Body of pancreas (tissue), 4 donors: ENCODE results near the gene KDM2B. TPM values are rescaled to one million over a fixed set of nuclear protein-coding genes. Genes with fewer than 3 reads are reported as not detected.

Source experiments
- ATAC-seq: fragments of 150-250 bp; one replicate; pipeline ENCODE4 v1.9.1; 2016
- DNase-seq, 4 donors: peaks; one replicate each; pipeline ENCODE4 v3.0.0-alpha.2; 2019
- H3K27ac ChIP-seq, 4 donors: fragments of 200-600 bp; sonication (generic); 1 replicate in 3 of 4; 2 replicates in 1 of 4; pipeline versions ENCODE4 v1.5.1 to v1.6.1; 2016 to 2019; ENCODE audit warnings: mild to moderate bottlenecking in 1 of 4, mixed read lengths in 1 of 4, moderate library complexity in 1 of 4
- H3K27me3 ChIP-seq, 2 donors: fragments of 200-600 bp; sonication (generic); one replicate each; pipeline ENCODE4 v1.6.0; 2016; ENCODE audit warnings: mild to moderate bottlenecking in 1 of 2
- H3K36me3 ChIP-seq, 2 donors: fragments of 200-600 bp; sonication (generic); replicated peaks in 1 of 2; 2 replicates each; pipeline ENCODE4 v1.5.1; 2016; ENCODE audit warnings: low read depth in 2 of 2; ENCODE audit not compliant: insufficient read depth in 1 of 2
- H3K4me1 ChIP-seq: fragments of 200-600 bp; sonication (generic); one replicate; pipeline ENCODE4 v1.6.0; 2016
- H3K4me3 ChIP-seq, 2 donors: fragments of 200-600 bp; sonication (generic); 1 replicate in 1 of 2; 2 replicates in 1 of 2; pipeline ENCODE4 v1.5.1; 2016 to 2019
- H3K9me3 ChIP-seq, 3 donors: fragments of 200-600 bp; sonication (generic); 1 replicate in 2 of 3; 2 replicates in 1 of 3; pipeline ENCODE4 v1.5.1; 2016
- POLR2A ChIP-seq, 3 donors: fragments of 450-650 bp; IDR thresholded peaks; one replicate each; pipeline ENCODE4 v1.6.1; 2016; ENCODE audit warnings: antibody characterized with exemption in 3 of 3, mild to moderate bottlenecking in 2 of 3
- WGBS, 2 donors: methylation state at CpG; one replicate each; pipeline ENCODE4 v1.1.5; 2017; 5-methylcytosine and 5-hydroxymethylcytosine counted together
- intact Hi-C: fragments of 100-400 bp; cut with DNase I; formaldehyde crosslinking; loops from one replicate; pipeline ENCODE4 v1.15.1; 2023
- total RNA-seq, 2 donors: library from RNA; depleted of rRNA; stranded (reverse); fragments of >200 nt; gene quantifications; one replicate each; pipeline ENCODE4 v1.1.0, GENCODE V29; 2016
- TF ChIP-seq, protein P1 (sequence below), 7 experiments: fragments of 450-650 bp in 4 of 7; fragments of 200-600 bp in 3 of 7; sonication (generic) in 3 of 7; IDR thresholded peaks; one replicate each; pipeline ENCODE4 v1.5.1; 2016 to 2019; ENCODE audit warnings: antibody characterized with exemption in 7 of 7

KDM2B gene
- total RNA-seq, 2 donors from 2014 or later: 17.8 to 26.5 TPM

DNA sequence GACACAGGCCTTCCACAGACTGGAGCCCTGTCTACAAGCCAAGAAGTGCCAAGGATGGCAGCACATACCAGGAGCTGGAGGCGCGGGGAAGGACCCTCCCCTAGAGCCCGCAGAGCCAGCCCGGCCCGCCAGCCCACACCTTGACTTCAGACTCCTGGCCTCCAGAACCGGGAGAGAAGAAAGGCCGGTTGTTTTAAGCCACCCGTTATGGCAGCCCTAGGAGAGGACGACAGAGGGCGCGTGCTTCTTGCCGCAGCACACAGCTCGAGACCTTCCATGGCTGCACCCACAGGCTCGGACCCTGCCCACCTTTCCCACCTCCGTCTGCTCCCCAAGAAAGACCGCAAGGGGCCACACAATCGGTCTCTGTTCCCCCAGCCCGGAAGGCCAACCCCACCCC is 127.2 kb downstream of the KDM2B start:
- no peaks in the 10 kb centered on the region for H3K27me3 ChIP-seq
- no peaks in the 10 kb centered on the region for H3K9me3 ChIP-seq
- H3K4me3 ChIP-seq: no peak overlapping the region
- DNase-seq (no peak), ATAC-seq (no peak)
- intact Hi-C loops: no loop called here
- no peaks in the 10 kb centered on the region for H3K36me3 ChIP-seq
- WGBS, 2 donors: 85 to 90% methylated on average over 9 to 18 of the region's 18 CpGs
- H3K27ac ChIP-seq: no peak overlapping the region
- TF ChIP-seq, protein P1, sequence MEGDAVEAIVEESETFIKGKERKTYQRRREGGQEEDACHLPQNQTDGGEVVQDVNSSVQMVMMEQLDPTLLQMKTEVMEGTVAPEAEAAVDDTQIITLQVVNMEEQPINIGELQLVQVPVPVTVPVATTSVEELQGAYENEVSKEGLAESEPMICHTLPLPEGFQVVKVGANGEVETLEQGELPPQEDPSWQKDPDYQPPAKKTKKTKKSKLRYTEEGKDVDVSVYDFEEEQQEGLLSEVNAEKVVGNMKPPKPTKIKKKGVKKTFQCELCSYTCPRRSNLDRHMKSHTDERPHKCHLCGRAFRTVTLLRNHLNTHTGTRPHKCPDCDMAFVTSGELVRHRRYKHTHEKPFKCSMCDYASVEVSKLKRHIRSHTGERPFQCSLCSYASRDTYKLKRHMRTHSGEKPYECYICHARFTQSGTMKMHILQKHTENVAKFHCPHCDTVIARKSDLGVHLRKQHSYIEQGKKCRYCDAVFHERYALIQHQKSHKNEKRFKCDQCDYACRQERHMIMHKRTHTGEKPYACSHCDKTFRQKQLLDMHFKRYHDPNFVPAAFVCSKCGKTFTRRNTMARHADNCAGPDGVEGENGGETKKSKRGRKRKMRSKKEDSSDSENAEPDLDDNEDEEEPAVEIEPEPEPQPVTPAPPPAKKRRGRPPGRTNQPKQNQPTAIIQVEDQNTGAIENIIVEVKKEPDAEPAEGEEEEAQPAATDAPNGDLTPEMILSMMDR (IDR thresholded peaks at IDR 0.05): no peak
- no peak for TF ChIP-seq POLR2A (IDR thresholded peaks at IDR 0.05)
- no peaks in the 10 kb centered on the region for H3K4me1 ChIP-seq

DNA sequence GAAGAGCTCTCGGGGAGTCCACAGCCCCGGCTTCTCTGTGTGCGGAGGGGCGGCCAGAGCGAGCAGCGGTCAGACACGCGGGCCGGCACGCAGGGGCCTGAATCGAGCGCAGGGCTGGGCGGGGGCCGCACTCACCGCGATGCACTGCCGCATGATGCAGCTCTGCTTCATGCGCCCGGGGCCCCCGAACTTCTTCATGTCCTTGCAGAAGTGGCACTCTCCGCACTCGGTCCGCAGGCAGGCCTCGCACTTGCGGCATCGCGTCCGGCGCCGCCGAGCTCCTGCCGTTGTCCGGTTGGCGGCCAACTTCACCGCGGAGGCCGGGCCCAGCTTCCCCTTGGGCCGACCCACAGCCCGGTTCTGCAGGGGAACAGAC is 127.8 kb downstream of the KDM2B start:
- no peak for TF ChIP-seq POLR2A (IDR thresholded peaks at IDR 0.05)
- TF ChIP-seq, protein P1 (IDR thresholded peaks at IDR 0.05): no peak
- no peaks in the 10 kb centered on the region for H3K27me3 ChIP-seq
- no peaks in the 10 kb centered on the region for H3K36me3 ChIP-seq
- ATAC-seq (no peak), DNase-seq (no peak)
- intact Hi-C loops: no loop called here
- no peaks in the 10 kb centered on the region for H3K9me3 ChIP-seq
- no peak overlapping the region for H3K27ac ChIP-seq
- H3K4me1 ChIP-seq: no peaks in the 10 kb centered on the region
- H3K4me3 ChIP-seq: no peak overlapping the region
- 87 to 94% methylated on average over 6 to 39 of the region's 39 CpGs for WGBS, 2 donors

DNA sequence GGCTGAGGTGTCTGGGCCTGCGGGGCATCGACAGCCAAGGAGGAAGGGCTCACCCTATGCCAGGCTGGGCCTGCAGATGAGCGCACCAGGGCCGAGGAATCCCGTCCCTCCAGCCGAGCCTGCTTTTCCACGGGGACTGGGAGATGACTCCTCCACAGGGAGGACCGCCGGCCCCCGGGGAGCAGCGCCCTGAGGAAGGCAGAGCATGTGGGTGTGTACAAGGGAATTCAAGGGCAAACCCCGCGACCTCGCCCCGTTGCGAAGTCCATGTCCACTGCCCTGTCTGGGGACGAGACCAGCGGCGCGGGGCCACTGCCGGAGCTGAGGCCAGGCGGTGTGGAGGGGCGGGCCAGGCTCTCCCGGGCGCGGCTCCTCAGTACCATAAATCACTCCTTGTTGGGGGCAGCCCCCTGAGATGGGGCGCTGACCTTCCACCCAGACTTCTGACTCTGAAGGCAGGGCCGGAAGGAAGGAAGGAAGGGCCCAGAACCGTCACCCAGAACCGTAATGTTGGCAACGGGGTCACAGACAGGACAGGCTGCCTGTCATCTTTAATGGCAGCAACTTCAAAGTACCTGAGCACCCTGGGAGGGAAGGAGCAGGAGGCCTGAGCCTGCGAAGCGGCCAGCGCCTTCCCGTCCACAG is 128.4 kb downstream of the KDM2B start:
- H3K4me1 ChIP-seq: no peaks in the 10 kb centered on the region
- H3K27ac ChIP-seq: peak overlapping the region in 1 of 4 donors; percentile 43
- DNase-seq: no peak
- intact Hi-C loops: no loop called here
- H3K4me3 ChIP-seq: no peak overlapping the region
- no peaks in the 10 kb centered on the region for H3K9me3 ChIP-seq
- ATAC-seq: no peak
- H3K27me3 ChIP-seq: no peaks in the 10 kb centered on the region
- TF ChIP-seq, protein P1 (IDR thresholded peaks at IDR 0.05): no peak
- TF ChIP-seq POLR2A (IDR thresholded peaks at IDR 0.05): no peak
- no peaks in the 10 kb centered on the region for H3K36me3 ChIP-seq
- 71 to 84% methylated on average over 8 to 28 of the region's 35 CpGs for WGBS, 2 donors

DNA sequence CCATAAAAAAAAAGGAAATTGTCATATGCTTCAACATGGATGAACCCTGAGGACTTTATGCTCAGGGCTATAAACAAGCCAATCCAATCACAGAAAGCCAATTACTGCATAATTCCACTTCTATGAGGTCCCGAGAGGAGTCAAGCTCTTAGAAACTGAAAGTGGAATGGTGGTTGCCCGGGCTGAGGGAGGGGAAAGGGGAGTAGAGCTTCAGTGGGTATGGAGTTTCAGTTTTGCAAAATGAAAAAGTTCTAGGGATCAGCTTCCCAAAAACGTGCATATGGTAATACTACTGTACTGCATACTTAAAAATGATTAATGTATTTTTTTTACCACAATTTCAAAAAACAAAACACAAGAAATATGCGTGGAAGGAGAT is 128.9 kb downstream of the KDM2B start:
- no peaks in the 10 kb centered on the region for H3K9me3 ChIP-seq
- no peaks in the 10 kb centered on the region for H3K27me3 ChIP-seq
- no peaks in the 10 kb centered on the region for H3K36me3 ChIP-seq
- no peak for DNase-seq
- H3K4me1 ChIP-seq: no peaks in the 10 kb centered on the region
- no peak for ATAC-seq
- H3K27ac ChIP-seq: peak overlapping the region in 1 of 4 donors; percentile 43
- no peak overlapping the region for H3K4me3 ChIP-seq
- TF ChIP-seq, protein P1 (IDR thresholded peaks at IDR 0.05): no peak
- TF ChIP-seq POLR2A (IDR thresholded peaks at IDR 0.05): no peak
- 48 to 64% methylated on average over 4 of the region's 4 CpGs for WGBS, 2 donors
- intact Hi-C loops: no loop called here

DNA sequence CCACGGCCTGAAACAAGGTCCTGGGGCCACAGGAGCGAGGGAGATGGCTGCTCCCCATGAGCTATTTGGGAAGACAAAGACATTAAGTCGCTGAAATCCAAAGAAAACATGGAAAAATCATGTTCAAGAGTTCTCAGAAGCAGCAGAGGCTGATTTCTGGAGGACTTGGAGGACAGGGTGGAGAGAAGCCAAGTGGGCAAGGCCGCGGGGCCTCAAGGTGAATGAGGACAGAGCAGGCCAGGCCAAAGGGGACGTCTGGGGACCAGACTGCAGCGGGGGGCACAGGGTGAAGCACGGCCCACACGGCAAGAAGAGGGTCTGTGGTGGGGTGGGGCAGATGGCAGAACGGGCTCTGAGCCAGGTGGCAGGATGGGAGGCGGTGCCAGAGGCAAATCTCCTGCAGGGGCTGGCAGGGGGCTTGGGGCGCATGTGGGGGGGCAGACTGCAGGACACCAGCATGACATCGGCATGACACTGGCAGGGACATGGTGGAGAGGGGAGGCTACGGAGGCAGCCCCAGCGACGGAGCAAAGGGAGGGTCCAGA is 132.0 kb downstream of the KDM2B start:
- TF ChIP-seq, protein P1 (IDR thresholded peaks at IDR 0.05): no peak
- TF ChIP-seq POLR2A (IDR thresholded peaks at IDR 0.05): no peak
- Histone ChIP-seq H3K4me1 (no peaks in the 10 kb centered on the region), H3K4me3 (no peak overlapping the region), H3K36me3 (no peaks in the 10 kb centered on the region), H3K9me3 (no peaks in the 10 kb centered on the region), H3K27ac (no peak overlapping the region), H3K27me3 (no peaks in the 10 kb centered on the region)
- intact Hi-C loops: loop anchor here (10.0 kb wide), 1 partner anchor 104 kb away; no protein-coding TSS in a partner anchor
- 81 to 86% methylated on average over 15 to 16 of the region's 16 CpGs for WGBS, 2 donors
- DNase-seq: no peak
- ATAC-seq: no peak
